Measurements from ENCODE around the gene KRTAP10-9.

Gene KRTAP10-9

GRCh38 chr21:44670642-44671432 lies 43.9 kb downstream of the KRTAP10-9 start:
- no peak for DNase-seq

GRCh38 chr21:44671911-44672310 lies 45.0 kb downstream of the KRTAP10-9 start:
- no peak for DNase-seq

GRCh38 chr21:44677881-44678280 lies 51.0 kb downstream of the KRTAP10-9 start:
- DNase-seq = no peak
